OCI-LY3 (cell line): ENCODE results near the gene IVD.

Experiments used
- CTCF ChIP-seq: fragments of 200-600, 300-600 bp; sonication (generic); IDR thresholded peaks from 2 replicates; pipeline ENCODE4 v1.5.1; 2014; ENCODE audit warnings: antibody characterized with exemption, low read length, low read depth
- EZH2phosphoT487 ChIP-seq: fragments of 200-600 bp; shearing (Covaris generic); IDR thresholded peaks from 2 replicates; pipeline ENCODE4 v1.6.1; 2018; ENCODE audit warnings: antibody characterized with exemption, mixed run types, low read depth

GRCh38 chr15:40464595-40465185, 59.1 kb downstream of the IVD start:
- no peak for TF ChIP-seq CTCF
- TF ChIP-seq EZH2phosphoT487: no peak
